ENCODE results near the gene TKFC.

Gene TKFC

DNA sequence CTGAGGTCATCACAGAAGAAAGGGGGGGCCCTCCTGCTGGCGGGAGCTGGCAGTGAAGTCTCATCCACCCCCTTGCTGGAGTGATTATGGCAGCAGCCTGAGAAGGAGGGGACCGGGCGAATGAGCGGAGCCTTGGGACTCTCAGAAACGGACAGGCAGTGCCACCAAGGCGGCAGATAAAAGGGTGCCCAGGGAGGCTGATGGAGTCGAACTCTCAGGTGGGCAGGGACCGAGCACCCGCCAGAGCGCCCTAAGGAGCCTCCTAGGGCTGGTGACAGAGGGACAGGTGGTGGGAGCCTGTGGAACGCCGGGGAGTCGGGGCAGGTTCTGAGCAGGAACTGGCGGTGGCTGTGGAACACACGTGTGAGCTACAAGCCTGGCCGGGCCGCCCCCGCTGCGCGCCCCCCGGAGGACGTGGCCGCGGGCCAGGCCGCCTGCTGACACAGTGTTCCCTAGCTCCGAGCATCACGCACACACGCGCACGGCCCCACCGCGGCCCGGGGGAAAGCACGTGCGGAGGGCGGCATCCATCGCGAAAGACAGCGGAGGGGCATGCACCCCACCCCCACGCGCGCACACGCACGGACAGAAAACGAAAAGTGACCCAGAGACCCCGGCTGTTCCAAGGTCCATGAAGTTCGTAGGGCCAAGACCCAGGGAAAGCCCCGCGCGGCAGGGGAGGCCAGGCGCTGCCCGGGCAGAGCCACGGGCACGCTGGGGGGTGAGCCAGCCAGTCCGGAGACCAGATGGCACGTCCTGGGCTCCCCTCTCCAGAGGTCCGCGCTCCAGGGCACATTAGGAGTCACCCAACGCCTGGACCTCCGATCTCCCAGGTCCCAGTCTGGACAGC, 38.9 kb upstream of the TKFC start (continued):
- TF ChIP-seq, protein P1, sequence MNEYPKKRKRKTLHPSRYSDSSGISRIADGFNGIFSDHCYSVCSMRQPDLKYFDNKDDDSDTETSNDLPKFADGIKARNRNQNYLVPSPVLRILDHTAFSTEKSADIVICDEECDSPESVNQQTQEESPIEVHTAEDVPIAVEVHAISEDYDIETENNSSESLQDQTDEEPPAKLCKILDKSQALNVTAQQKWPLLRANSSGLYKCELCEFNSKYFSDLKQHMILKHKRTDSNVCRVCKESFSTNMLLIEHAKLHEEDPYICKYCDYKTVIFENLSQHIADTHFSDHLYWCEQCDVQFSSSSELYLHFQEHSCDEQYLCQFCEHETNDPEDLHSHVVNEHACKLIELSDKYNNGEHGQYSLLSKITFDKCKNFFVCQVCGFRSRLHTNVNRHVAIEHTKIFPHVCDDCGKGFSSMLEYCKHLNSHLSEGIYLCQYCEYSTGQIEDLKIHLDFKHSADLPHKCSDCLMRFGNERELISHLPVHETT (tag by site-specific recombination; IDR thresholded peaks at IDR 0.05): no peak
- TF ChIP-seq, protein P2, sequence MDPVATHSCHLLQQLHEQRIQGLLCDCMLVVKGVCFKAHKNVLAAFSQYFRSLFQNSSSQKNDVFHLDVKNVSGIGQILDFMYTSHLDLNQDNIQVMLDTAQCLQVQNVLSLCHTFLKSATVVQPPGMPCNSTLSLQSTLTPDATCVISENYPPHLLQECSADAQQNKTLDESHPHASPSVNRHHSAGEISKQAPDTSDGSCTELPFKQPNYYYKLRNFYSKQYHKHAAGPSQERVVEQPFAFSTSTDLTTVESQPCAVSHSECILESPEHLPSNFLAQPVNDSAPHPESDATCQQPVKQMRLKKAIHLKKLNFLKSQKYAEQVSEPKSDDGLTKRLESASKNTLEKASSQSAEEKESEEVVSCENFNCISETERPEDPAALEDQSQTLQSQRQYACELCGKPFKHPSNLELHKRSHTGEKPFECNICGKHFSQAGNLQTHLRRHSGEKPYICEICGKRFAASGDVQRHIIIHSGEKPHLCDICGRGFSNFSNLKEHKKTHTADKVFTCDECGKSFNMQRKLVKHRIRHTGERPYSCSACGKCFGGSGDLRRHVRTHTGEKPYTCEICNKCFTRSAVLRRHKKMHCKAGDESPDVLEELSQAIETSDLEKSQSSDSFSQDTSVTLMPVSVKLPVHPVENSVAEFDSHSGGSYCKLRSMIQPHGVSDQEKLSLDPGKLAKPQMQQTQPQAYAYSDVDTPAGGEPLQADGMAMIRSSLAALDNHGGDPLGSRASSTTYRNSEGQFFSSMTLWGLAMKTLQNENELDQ (tag by site-specific recombination; IDR thresholded peaks at IDR 0.05; ENCODE audit: low read depth): no peak
- TF ChIP-seq WT1 (tag by site-specific recombination; IDR thresholded peaks at IDR 0.05) (peak; percentile 17; the same call in 1 of the 2 replicates), ZBTB20 (tag by site-specific recombination; IDR thresholded peaks at IDR 0.05) (peak; percentile 96), ZNF843 (tag by site-specific recombination; IDR thresholded peaks at IDR 0.05) (peak; percentile 57; the same call in 1 of the 2 replicates), ZNF544 (tag by site-specific recombination; IDR thresholded peaks at IDR 0.05) (no peak), ZNF660 (tag by site-specific recombination; IDR thresholded peaks at IDR 0.05) (0 out of 2 replicates have a peak, but pooled peaks have one; percentile 13), ZSCAN16 (tag by site-specific recombination; IDR thresholded peaks at IDR 0.05) (0 out of 2 replicates have a peak, but pooled peaks have one; percentile 18), ZSCAN30 (tag by site-specific recombination; IDR thresholded peaks at IDR 0.05) (peak; percentile 81; the same call in 1 of the 2 replicates), ZNF777 (tag by site-specific recombination; IDR thresholded peaks at IDR 0.05; ENCODE audit: borderline replicate concordance) (no peak), SCRT2 (tag by site-specific recombination; IDR thresholded peaks at IDR 0.05) (peak; percentile 84), ZNF623 (tag by site-specific recombination; IDR thresholded peaks at IDR 0.05) (no peak), BCL11B (tag by site-specific recombination; IDR thresholded peaks at IDR 0.05; ENCODE audit: low read depth) (peak; percentile 16; the same call in 1 of the 2 replicates), ZNF133 (tag by site-specific recombination; IDR thresholded peaks at IDR 0.05) (no peak), ZNF629 (tag by site-specific recombination; IDR thresholded peaks at IDR 0.05) (peak; percentile 72), GLI2 (tag by site-specific recombination; IDR thresholded peaks at IDR 0.05; ENCODE audit: borderline replicate concordance, low read depth) (no peak), ZNF626 (tag by site-specific recombination; IDR thresholded peaks at IDR 0.05) (no peak)
- TF ChIP-seq, protein P3, sequence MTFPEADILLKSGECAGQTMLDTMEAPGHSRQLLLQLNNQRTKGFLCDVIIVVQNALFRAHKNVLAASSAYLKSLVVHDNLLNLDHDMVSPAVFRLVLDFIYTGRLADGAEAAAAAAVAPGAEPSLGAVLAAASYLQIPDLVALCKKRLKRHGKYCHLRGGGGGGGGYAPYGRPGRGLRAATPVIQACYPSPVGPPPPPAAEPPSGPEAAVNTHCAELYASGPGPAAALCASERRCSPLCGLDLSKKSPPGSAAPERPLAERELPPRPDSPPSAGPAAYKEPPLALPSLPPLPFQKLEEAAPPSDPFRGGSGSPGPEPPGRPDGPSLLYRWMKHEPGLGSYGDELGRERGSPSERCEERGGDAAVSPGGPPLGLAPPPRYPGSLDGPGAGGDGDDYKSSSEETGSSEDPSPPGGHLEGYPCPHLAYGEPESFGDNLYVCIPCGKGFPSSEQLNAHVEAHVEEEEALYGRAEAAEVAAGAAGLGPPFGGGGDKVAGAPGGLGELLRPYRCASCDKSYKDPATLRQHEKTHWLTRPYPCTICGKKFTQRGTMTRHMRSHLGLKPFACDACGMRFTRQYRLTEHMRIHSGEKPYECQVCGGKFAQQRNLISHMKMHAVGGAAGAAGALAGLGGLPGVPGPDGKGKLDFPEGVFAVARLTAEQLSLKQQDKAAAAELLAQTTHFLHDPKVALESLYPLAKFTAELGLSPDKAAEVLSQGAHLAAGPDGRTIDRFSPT (tag by site-specific recombination; IDR thresholded peaks at IDR 0.05): peak; percentile 83
- TF ChIP-seq, protein P4, sequence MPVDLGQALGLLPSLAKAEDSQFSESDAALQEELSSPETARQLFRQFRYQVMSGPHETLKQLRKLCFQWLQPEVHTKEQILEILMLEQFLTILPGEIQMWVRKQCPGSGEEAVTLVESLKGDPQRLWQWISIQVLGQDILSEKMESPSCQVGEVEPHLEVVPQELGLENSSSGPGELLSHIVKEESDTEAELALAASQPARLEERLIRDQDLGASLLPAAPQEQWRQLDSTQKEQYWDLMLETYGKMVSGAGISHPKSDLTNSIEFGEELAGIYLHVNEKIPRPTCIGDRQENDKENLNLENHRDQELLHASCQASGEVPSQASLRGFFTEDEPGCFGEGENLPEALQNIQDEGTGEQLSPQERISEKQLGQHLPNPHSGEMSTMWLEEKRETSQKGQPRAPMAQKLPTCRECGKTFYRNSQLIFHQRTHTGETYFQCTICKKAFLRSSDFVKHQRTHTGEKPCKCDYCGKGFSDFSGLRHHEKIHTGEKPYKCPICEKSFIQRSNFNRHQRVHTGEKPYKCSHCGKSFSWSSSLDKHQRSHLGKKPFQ (tag by site-specific recombination; IDR thresholded peaks at IDR 0.05): no peak

Data from HEK293 (cell line).